Measurements from ENCODE around the gene EYA3.
"Not testable (repeated sequence)": the region's sequence is repeated elsewhere in the genome, so short reads cannot be mapped to it uniquely, and the experiment has no call there.

Gene EYA3

GRCh38 chr1:28027238-28027637 lies 61.2 kb downstream of the EYA3 start:
- DNase-seq, result no peak

- no peak for DNase-seq
Observed at GRCh38 chr1:28026329-28026728, 62.1 kb downstream of the EYA3 start.

GRCh38 chr1:28021064-28021463 lies 67.3 kb downstream of the EYA3 start:
- DNase-seq, result peak; percentile 14

GRCh38 chr1:28010969-28011368 lies 77.4 kb downstream of the EYA3 start:
- no peak for DNase-seq

DNA sequence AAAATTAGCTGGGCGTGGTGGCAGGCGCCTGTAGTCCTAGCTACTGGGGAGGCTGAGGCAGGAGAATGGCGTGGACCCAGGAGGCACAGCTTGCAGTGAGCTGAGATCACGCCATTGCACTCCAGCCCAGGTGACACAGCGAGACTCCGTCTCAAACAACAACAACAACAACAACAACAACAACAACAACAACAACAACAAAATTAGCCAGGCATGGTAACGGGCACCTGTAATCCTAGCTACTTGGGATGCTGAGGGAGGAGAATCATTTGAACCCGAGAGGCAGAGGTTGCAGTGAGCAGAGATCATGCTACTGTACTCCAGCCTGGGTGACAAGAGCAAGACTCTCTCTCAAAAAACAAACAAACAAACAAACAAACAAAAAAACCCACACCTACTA lies 85.3 kb downstream of the EYA3 start:
- DNase-seq, result not testable (repeated sequence)

- DNase-seq, result no peak
Observed at GRCh38 chr1:28002600-28002999, 85.8 kb downstream of the EYA3 start.

- DNase-seq, result no peak
Observed at GRCh38 chr1:27999055-27999454, 89.4 kb downstream of the EYA3 start.

DNA sequence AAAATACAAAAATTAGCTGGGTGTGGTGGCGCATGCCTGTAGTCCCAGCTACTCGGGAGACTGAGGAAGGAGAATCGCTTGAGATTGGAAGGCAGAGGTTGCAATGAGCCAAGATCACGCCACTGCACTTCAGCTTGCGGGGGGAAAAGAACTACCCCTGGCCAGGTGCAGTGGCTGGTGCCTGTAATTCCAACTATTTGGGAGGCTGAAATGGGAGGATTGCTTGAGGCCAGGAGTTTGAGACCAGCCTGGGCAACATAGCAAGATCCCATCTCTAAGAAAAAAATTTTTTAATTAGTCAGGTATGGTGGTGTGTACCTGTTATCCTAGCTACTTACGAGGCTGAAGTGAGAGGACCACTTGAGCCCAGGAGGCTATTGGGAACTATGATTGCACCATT lies 93.9 kb downstream of the EYA3 start:
- DNase-seq, result not testable (repeated sequence)

- peak; percentile 60 for DNase-seq
Observed at GRCh38 chr1:27994060-27994459, 94.3 kb downstream of the EYA3 start.

GRCh38 chr1:27993241-27993640 lies 95.2 kb downstream of the EYA3 start:
- DNase-seq, result peak; percentile 44

DNA sequence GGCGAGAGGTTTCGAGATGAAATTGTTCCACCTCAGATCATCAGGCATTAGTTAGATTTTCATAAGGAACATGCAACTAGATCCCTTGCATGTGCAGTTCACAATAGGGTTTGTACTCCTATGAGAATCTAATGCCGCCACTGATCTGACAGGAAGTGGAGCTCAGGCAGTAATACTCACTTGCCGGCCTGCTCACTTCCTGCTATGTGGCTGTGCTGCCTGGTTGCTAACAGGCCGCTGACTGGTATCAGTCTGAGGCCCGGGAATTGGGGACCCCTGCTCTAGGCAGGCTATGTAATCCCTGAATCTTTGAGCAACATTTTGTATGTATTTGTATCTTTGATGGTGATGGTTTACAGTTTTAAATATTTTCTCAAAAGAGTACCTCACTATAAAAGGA lies 96.1 kb downstream of the EYA3 start:
- peak; percentile 44 for DNase-seq

GRCh38 chr1:27990920-27991537 lies 97.4 kb downstream of the EYA3 start:
- DNase-seq, result no peak

- DNase-seq, result no peak
Observed at GRCh38 chr1:27981145-27981544, 107.3 kb downstream of the EYA3 start.

GRCh38 chr1:27980216-27980845 lies 108.1 kb downstream of the EYA3 start:
- no peak for DNase-seq

GRCh38 chr1:27979859-27980201 lies 108.6 kb downstream of the EYA3 start:
- DNase-seq, result no peak

DNA sequence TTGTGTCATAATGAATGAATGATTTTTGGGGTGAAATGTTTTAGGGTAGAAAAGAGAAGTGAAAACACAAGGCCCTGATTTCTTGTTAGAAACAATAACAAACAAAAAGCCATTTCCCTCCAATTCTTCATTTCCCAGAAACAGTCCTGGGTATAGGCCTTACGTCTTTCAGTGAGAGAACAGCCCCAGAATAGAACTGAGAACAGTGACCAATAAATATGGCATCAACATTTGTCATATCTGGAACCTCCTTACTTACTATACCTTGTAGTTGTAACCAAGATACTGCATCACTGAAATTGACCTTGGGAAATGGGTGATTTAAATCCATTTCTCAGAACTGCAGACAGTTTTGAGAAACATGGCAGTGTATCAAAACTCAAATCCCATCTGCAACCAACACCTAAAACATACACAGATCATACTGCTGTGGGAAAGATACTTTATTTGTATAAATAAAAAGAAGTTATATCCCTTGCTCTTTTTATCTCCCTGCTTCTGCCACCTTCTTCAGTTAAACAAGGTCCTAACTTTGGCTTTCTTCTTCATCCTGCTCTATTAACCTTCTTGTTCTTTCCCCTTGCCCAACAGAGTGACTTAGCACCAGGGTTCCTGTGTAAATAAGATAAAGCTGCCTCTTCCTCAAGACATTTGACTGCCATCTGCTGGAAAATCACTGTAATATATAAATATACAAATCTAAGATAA lies 109.1 kb downstream of the EYA3 start:
- peak; percentile 94 for DNase-seq

DNA sequence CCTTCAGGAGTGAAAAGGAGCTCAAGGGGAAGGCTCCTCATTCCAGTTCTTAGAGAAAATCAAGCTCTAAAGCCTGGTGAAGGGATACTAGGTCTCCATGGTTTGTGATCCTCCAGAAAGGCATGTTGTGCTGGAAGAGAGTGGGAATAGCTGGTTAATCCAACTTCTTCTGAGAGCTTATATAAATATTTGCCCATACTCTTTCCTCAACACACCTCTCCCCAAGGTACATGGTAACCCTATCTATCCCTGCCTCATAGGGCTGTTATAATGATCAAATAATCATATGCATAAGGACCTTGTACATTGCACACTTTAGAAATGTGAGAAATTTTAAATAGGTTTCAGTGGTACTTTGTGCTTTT lies 114.0 kb downstream of the EYA3 start:
- no peak for DNase-seq

GRCh38 chr1:27973771-27974416 lies 114.5 kb downstream of the EYA3 start:
- DNase-seq, result no peak

DNA sequence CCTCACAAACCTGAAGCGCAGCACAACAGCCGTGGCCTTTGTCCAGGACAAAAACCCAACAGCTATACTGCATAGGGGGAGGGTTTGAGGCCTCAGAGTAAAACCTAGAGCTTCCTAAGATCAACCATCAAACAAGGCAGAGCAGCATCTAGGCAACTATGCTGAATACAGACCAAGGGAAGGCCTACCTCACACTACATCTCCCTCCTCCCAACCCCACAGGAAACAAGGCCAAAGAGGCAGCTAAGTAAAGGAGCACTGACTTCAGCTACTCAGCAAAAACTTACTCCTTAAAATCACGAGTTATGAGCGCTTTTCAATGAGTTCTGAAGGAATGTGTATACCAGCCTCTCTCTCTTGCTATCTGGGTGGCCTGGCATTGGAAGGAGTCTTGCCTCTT lies 116.3 kb downstream of the EYA3 start:
- no peak for DNase-seq

GRCh38 chr1:27971674-27972073 lies 116.7 kb downstream of the EYA3 start:
- DNase-seq, result no peak

GRCh38 chr1:27970401-27970800 lies 118.0 kb downstream of the EYA3 start:
- DNase-seq, result no peak

DNA sequence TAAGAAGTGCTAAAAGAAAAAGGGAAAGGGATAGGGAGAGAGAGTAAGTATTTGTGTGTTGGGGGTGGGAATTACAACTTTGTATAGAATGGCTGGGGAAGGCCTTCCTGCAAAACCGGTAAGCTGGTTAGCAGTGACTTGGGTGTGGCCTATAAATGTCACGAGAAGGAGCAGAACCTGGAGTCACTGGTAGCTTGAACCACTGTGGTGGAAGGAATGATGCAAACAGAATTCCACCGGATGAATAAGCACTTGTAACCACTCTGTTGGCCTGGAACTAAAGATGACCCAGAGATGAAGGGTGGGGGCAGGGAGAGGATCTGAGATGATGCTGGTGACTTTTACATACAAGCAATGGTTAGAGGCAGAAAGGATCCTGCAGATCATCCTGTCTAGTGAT lies 119.7 kb downstream of the EYA3 start:
- DNase-seq, result no peak

GRCh38 chr1:27967884-27968466 lies 120.4 kb downstream of the EYA3 start:
- DNase-seq, result no peak

Measured in hematopoietic multipotent progenitor cell treated with erythropoietin and hydrocortisone succinate and interleukin-3 and kit ligand, for 6 days (in vitro differentiated cells).